Coronary artery (tissue), 2 donors: ENCODE measurements around the gene PPP1R14C.

Source experiments
- DNase-seq: peaks from one replicate; pipeline ENCODE4 v3.0.0-alpha.2; 2017; ENCODE audit warnings: low spot score
- H3K27ac ChIP-seq, 2 donors: fragments of 200-600 bp; sonication (generic); one replicate each; pipeline ENCODE4 v1.5.1; 2016 to 2019
- H3K4me3 ChIP-seq: fragments of 200-600 bp; sonication (generic); 2 replicates; pipeline ENCODE4 v1.5.1; 2016; ENCODE audit warnings: mild to moderate bottlenecking, moderate library complexity
- CTCF ChIP-seq: fragments of 200-600 bp; sonication (generic); IDR thresholded peaks from one replicate; pipeline ENCODE4 v1.5.1; 2019; ENCODE audit warnings: antibody characterized with exemption

PPP1R14C gene

GRCh38 chr6:150258381-150258780 is 115.5 kb downstream of the PPP1R14C start:
- DNase-seq = no peak
- TF ChIP-seq CTCF = no peak
- Histone ChIP-seq H3K27ac (no peak overlapping the region), H3K4me3 (no peak overlapping the region)

GRCh38 chr6:150260931-150261330 is 118.1 kb downstream of the PPP1R14C start:
- no peak for TF ChIP-seq CTCF
- Histone ChIP-seq H3K4me3 (no peak overlapping the region), H3K27ac (no peak overlapping the region)
- DNase-seq = no peak

- DNase-seq = no peak
- no peak overlapping the region for H3K4me3 ChIP-seq
- no peak for TF ChIP-seq CTCF
- no peak overlapping the region for H3K27ac ChIP-seq
Observed at GRCh38 chr6:150261997-150262697, 119.3 kb downstream of the PPP1R14C start.

GRCh38 chr6:150263765-150264404 is 121.0 kb downstream of the PPP1R14C start:
- no peak overlapping the region for H3K27ac ChIP-seq
- no peak for TF ChIP-seq CTCF
- no peak for DNase-seq
- no peak overlapping the region for H3K4me3 ChIP-seq

- no peak for DNase-seq
- no peak for TF ChIP-seq CTCF
- no peak overlapping the region for H3K27ac ChIP-seq
- H3K4me3 ChIP-seq = no peak overlapping the region
Observed at GRCh38 chr6:150266309-150266708, 123.5 kb downstream of the PPP1R14C start.

- no peak for TF ChIP-seq CTCF
- no peak overlapping the region for H3K4me3 ChIP-seq
- no peak for DNase-seq
- no peak overlapping the region for H3K27ac ChIP-seq
Observed at GRCh38 chr6:150266963-150267685, 124.3 kb downstream of the PPP1R14C start.
